OCI-LY3 (cell line): ENCODE results near the gene ZMIZ1.

Experiments used
- H2AFZ ChIP-seq: fragments of 200-600, 300-600 bp; shearing (Covaris generic); 2 replicates; pipeline ENCODE4 v1.6.0; 2014; ENCODE audit warnings: antibody characterized with exemption, low read depth, low read length
- H3K27ac ChIP-seq: fragments of 200-600, 300-600 bp; sonication (generic); 2 replicates; pipeline ENCODE4 v1.5.1; 2014; ENCODE audit warnings: mild to moderate bottlenecking, low read length, moderate library complexity, mixed read lengths
- H3K27me3 ChIP-seq: fragments of 200-600, 300-600 bp; sonication (generic); 2 replicates; pipeline ENCODE4 v1.6.1; 2014; ENCODE audit warnings: low read depth, low read length, mixed read lengths
- H3K36me3 ChIP-seq: fragments of 200-600, 300-600 bp; sonication (generic); replicated peaks from 2 replicates; pipeline ENCODE3; 2014; ENCODE audit warnings: low read depth, low read length, mixed read lengths
- H3K4me1 ChIP-seq: fragments of 300-600, 200-600 bp; sonication (generic); 2 replicates; pipeline ENCODE4 v1.6.1; 2014; ENCODE audit warnings: low read length, mixed read lengths
- H3K4me2 ChIP-seq: fragments of 200-600, 300-600 bp; sonication (generic); 2 replicates; pipeline ENCODE4 v1.6.1; 2014; ENCODE audit warnings: low read length, mixed read lengths
- H3K4me3 ChIP-seq: fragments of 300-600, 200-600 bp; sonication (generic); 2 replicates; pipeline ENCODE4 v1.5.1; 2014; ENCODE audit warnings: antibody characterized with exemption, mild to moderate bottlenecking, low read length, moderate library complexity
- H3K79me2 ChIP-seq: fragments of 300-600, 200-600 bp; shearing (Covaris generic); 2 replicates; pipeline ENCODE4 v1.6.1; 2014; ENCODE audit warnings: mild to moderate bottlenecking, low read length, mixed read lengths
- H3K9ac ChIP-seq: fragments of 300-600, 200-600 bp; shearing (Covaris generic); 2 replicates; pipeline ENCODE4 v1.6.0; 2014; ENCODE audit warnings: mild to moderate bottlenecking, low read length, moderate library complexity
- H3K9me3 ChIP-seq: fragments of 200-600, 300-600 bp; shearing (Covaris generic); 2 replicates; pipeline ENCODE4 v1.6.1; 2014; ENCODE audit warnings: low read length, mixed read lengths; ENCODE audit not compliant: insufficient read depth
- H4K20me1 ChIP-seq: fragments of 200-600, 300-600 bp; sonication (generic); 2 replicates; pipeline ENCODE4 v1.6.1; 2016; ENCODE audit warnings: low read length, mixed read lengths; ENCODE audit not compliant: insufficient read depth
- EZH2phosphoT487 ChIP-seq: fragments of 200-600 bp; shearing (Covaris generic); IDR thresholded peaks from 2 replicates; pipeline ENCODE4 v1.6.1; 2018; ENCODE audit warnings: antibody characterized with exemption, mixed run types, low read depth
- TF ChIP-seq, protein P1 (sequence below): fragments of 200-600, 300-600 bp; sonication (generic); IDR thresholded peaks from 2 replicates; pipeline ENCODE4 v1.5.1; 2014; ENCODE audit warnings: antibody characterized with exemption, low read length, low read depth

The ZMIZ1 gene

DNA sequence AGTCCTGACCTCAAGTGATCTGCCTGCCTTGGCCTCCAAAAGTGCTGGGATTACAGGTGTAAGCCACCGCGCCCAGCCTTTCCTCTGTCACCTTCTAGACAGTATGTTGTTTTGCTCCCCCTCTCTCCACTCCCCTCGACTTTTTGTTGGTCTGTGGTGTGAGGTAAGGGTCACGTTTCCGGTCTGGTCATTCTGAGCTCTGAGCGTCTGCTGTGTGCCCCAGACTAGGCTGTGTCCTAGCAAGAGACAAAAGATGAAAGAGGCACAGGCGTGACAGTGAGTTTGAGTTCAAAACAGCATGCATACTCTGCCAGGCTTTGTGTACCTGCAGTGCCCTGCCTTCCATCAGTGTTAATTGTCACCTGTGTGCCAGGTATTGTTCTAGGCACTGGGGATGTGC is 191.1 kb downstream of the ZMIZ1 start:
- H3K9ac ChIP-seq = no peak overlapping the region
- no peak overlapping the region for H3K4me3 ChIP-seq
- no peak overlapping the region for H3K27ac ChIP-seq
- no peaks in the 10 kb centered on the region for H3K27me3 ChIP-seq
- no peak overlapping the region for H2AFZ ChIP-seq
- no peak overlapping the region for H3K4me2 ChIP-seq
- peaks cover 21% of the 10 kb centered on the region for H3K4me1 ChIP-seq
- H4K20me1 ChIP-seq = peaks cover 91% of the 10 kb centered on the region; the same call in 1 of the 2 replicates
- peaks cover 64% of the 10 kb centered on the region for H3K79me2 ChIP-seq
- no peak for TF ChIP-seq EZH2phosphoT487
- TF ChIP-seq, protein P1, sequence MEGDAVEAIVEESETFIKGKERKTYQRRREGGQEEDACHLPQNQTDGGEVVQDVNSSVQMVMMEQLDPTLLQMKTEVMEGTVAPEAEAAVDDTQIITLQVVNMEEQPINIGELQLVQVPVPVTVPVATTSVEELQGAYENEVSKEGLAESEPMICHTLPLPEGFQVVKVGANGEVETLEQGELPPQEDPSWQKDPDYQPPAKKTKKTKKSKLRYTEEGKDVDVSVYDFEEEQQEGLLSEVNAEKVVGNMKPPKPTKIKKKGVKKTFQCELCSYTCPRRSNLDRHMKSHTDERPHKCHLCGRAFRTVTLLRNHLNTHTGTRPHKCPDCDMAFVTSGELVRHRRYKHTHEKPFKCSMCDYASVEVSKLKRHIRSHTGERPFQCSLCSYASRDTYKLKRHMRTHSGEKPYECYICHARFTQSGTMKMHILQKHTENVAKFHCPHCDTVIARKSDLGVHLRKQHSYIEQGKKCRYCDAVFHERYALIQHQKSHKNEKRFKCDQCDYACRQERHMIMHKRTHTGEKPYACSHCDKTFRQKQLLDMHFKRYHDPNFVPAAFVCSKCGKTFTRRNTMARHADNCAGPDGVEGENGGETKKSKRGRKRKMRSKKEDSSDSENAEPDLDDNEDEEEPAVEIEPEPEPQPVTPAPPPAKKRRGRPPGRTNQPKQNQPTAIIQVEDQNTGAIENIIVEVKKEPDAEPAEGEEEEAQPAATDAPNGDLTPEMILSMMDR = no peak
- H3K9me3 ChIP-seq = no peaks in the 10 kb centered on the region
- no peaks in the 10 kb centered on the region for H3K36me3 ChIP-seq

DNA sequence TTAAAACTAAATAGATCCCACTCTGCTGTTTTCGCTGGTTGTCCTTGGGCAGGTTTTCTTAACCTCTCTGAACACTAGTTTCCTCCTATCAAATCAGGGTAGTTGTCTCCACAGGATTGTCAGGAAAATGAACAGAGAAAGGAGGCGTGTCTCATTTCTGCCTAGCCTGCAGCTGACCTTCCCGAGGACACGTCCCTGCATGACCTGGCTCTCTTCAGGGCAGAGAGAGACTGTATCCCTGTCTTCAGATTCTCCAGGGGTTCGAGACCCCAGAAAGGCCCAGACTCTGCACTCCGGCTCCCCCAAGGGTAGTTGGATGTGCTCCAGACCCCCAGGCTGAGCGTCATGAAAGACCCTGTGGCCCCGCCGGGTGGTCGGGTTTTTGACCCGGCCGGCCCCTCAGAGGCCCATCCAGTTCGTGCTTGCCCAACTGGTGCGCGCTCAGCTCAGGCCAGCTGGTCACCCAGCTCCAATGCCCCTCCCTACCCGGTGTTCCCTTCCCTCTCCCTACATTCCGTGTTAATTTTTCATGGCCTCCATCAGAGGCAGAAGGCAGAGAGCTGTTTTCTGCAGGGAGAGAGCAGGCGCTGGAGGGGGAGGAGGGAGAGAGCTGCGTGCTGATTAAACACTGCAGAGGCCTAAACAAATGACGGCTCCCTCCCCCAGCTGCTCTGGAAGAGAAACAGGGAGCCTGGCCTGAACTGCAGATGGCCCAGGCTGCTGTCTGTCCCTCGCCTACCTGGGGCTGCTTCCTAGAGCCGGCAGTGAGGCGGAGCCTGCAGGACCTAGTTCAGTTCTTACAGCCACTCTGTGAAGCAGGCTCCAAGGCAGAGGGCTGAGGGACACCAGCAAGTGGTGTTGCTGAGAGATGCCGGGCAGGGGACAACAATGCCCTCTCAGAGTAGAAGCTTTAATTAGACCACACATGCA is 192.3 kb downstream of the ZMIZ1 start:
- H3K27ac ChIP-seq = no peak overlapping the region
- peaks cover 59% of the 10 kb centered on the region for H3K79me2 ChIP-seq
- H3K4me2 ChIP-seq = no peak overlapping the region
- no peaks in the 10 kb centered on the region for H3K9me3 ChIP-seq
- peaks cover 18% of the 10 kb centered on the region for H3K4me1 ChIP-seq
- TF ChIP-seq EZH2phosphoT487 = no peak
- TF ChIP-seq, protein P1 = no peak
- H3K4me3 ChIP-seq = no peak overlapping the region
- H3K27me3 ChIP-seq = no peaks in the 10 kb centered on the region
- H4K20me1 ChIP-seq = peaks cover 88% of the 10 kb centered on the region
- no peaks in the 10 kb centered on the region for H3K36me3 ChIP-seq
- H2AFZ ChIP-seq = no peak overlapping the region
- H3K9ac ChIP-seq = no peak overlapping the region

DNA sequence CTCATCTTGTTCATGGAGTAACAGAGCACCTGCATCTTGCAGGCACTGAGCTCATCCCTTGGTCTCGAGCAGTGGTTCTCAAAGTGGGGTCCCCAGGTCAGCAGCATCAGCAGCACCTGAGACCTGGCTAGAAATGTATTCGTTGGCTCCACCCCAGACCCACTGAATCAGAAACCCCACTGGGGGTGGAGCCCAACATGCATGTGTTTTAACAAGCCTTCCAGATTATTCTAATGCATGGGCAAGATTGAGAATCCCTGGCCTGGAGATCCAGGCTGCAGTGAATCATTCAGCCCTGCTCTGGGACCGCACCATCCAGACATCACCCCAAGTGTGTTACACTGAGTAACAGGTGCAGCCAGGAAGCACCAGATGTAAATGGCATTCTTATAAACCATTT is 193.4 kb downstream of the ZMIZ1 start:
- H3K4me3 ChIP-seq = no peak overlapping the region
- no peaks in the 10 kb centered on the region for H3K27me3 ChIP-seq
- H3K4me1 ChIP-seq = peaks cover 29% of the 10 kb centered on the region
- H2AFZ ChIP-seq = no peak overlapping the region
- no peak overlapping the region for H3K27ac ChIP-seq
- no peaks in the 10 kb centered on the region for H3K36me3 ChIP-seq
- H3K4me2 ChIP-seq = no peak overlapping the region
- H3K9ac ChIP-seq = no peak overlapping the region
- no peaks in the 10 kb centered on the region for H3K9me3 ChIP-seq
- peaks cover 59% of the 10 kb centered on the region for H3K79me2 ChIP-seq
- TF ChIP-seq EZH2phosphoT487 = no peak
- TF ChIP-seq, protein P1 = no peak
- H4K20me1 ChIP-seq = peaks cover 85% of the 10 kb centered on the region

DNA sequence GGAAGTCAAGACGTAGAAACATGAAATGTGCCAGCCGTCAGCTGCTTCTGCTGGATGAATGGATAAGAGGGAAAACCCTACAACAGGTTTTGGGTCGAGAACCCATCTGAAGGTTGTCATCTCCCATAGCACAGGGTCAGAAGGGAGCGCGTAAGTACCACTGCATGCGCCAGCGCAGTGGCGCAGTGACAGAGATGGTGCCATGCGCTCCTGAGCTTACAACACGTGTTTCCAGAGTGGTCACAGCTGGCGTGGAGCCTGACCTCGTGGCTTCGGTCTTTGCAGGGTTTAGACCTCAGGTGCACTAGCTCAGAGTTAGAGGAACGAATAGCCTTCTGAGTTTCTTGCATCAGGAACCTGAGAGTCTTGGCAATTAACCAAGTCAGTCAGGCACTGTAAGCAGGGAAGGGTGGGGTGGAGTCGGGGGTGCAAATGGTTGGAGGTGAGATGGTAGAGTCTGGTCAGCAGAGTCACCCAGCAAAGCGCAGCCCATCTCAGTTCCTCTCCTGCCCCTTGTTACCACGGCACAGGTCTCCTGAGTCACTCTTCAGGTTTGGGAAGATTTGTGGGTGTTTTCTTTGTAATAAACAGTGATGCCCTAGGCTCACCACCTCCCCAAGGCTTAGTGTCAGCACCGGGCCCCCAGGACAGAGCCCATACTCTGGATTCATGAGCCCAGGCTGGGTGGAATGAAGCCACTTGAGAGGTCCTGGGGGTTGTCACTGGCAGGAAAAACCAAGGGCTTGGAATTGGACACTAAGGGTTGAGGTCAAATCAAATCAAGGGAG is 194.4 kb downstream of the ZMIZ1 start:
- H3K27ac ChIP-seq = no peak overlapping the region
- peaks cover 4% of the 10 kb centered on the region for H3K36me3 ChIP-seq
- H3K79me2 ChIP-seq = peaks cover 59% of the 10 kb centered on the region
- no peak overlapping the region for H3K4me3 ChIP-seq
- H3K9ac ChIP-seq = no peak overlapping the region
- TF ChIP-seq, protein P1 = no peak
- TF ChIP-seq EZH2phosphoT487 = no peak
- H3K9me3 ChIP-seq = no peaks in the 10 kb centered on the region
- no peak overlapping the region for H3K4me2 ChIP-seq
- peaks cover 85% of the 10 kb centered on the region for H4K20me1 ChIP-seq
- H3K27me3 ChIP-seq = no peaks in the 10 kb centered on the region
- H3K4me1 ChIP-seq = peaks cover 36% of the 10 kb centered on the region
- H2AFZ ChIP-seq = no peak overlapping the region
